Fibroblast of gingiva (primary cell): ENCODE data around the gene METTL24.
"Not testable (repeated sequence)": the region's sequence is repeated elsewhere in the genome, so short reads cannot be mapped to it uniquely, and the experiment has no call there.

ENCODE experiments used
- DNase-seq: peaks from one replicate; pipeline ENCODE4 v3.0.0-alpha.2; 2011; ENCODE audit warnings: low read depth

METTL24 gene

GRCh38 chr6:110360676-110361075 lies 2.5 kb upstream of the METTL24 start:
- no peak for DNase-seq

GRCh38 chr6:110359556-110359955 lies 1.4 kb upstream of the METTL24 start:
- no peak for DNase-seq

GRCh38 chr6:110358553-110359160 lies 508 bp upstream of the METTL24 start:
- DNase-seq: no peak

GRCh38 chr6:110357298-110357663 lies 868 bp downstream of the METTL24 start:
- no peak for DNase-seq

GRCh38 chr6:110356778-110357177 lies 1.4 kb downstream of the METTL24 start:
- DNase-seq: no peak

GRCh38 chr6:110355727-110356126 lies 2.4 kb downstream of the METTL24 start:
- DNase-seq: no peak

- no peak for DNase-seq
Observed at GRCh38 chr6:110355022-110355421, 3.1 kb downstream of the METTL24 start.

GRCh38 chr6:110354153-110354552 lies 4.0 kb downstream of the METTL24 start:
- no peak for DNase-seq

- DNase-seq: no peak
Observed at GRCh38 chr6:110353457-110354001, 4.6 kb downstream of the METTL24 start.

- DNase-seq: peak; percentile 17
Observed at GRCh38 chr6:110352563-110353262, 5.4 kb downstream of the METTL24 start.

- DNase-seq: no peak
Observed at GRCh38 chr6:110351986-110352385, 6.2 kb downstream of the METTL24 start.

- no peak for DNase-seq
Observed at GRCh38 chr6:110351546-110351945, 6.6 kb downstream of the METTL24 start.

GRCh38 chr6:110350593-110350992 lies 7.6 kb downstream of the METTL24 start:
- not testable (repeated sequence) for DNase-seq

GRCh38 chr6:110348961-110349690 lies 9.0 kb downstream of the METTL24 start:
- DNase-seq: no peak

GRCh38 chr6:110345025-110345424 lies 13.1 kb downstream of the METTL24 start:
- DNase-seq: no peak

- DNase-seq: no peak
Observed at GRCh38 chr6:110342759-110343158, 15.4 kb downstream of the METTL24 start.

- DNase-seq: peak; percentile 20
Observed at GRCh38 chr6:110341663-110342596, 16.2 kb downstream of the METTL24 start.

GRCh38 chr6:110341067-110341466 lies 17.1 kb downstream of the METTL24 start:
- no peak for DNase-seq

GRCh38 chr6:110340392-110340965 lies 17.7 kb downstream of the METTL24 start:
- no peak for DNase-seq

- DNase-seq: no peak
Observed at GRCh38 chr6:110338820-110339470, 19.2 kb downstream of the METTL24 start.

- peak; percentile 44 for DNase-seq
Observed at GRCh38 chr6:110337486-110337885, 20.7 kb downstream of the METTL24 start.
